GM21529 (cell line): ENCODE measurements around the gene MFRP.

Source experiments
- ATAC-seq: cut with Tn5 transposase; IDR thresholded peaks from one replicate; pipeline ENCODE4 v1.9.1; 2021; ENCODE audit not compliant: unreplicated experiment

MFRP gene

GRCh38 chr11:119319136-119319699 is 27.3 kb downstream of the MFRP start:
- no peak for ATAC-seq

- peak; percentile 25 for ATAC-seq
Observed at GRCh38 chr11:119318240-119319135, 28.0 kb downstream of the MFRP start.

- ATAC-seq: no peak
Observed at GRCh38 chr11:119317592-119318239, 28.8 kb downstream of the MFRP start.

GRCh38 chr11:119316729-119317591 is 29.5 kb downstream of the MFRP start, which contains the start of gene MCAM:
MCAM (minus strand) TSS chr11:119317130; CDS start chr11:119317101, 29 bp downstream.
- ATAC-seq: no peak

- no peak for ATAC-seq
Observed at GRCh38 chr11:119316016-119316728, 30.3 kb downstream of the MFRP start.

GRCh38 chr11:119315131-119316015 is 31.1 kb downstream of the MFRP start:
- no peak for ATAC-seq

GRCh38 chr11:119314726-119315125 is 31.8 kb downstream of the MFRP start:
- no peak for ATAC-seq

GRCh38 chr11:119310682-119311052 is 35.8 kb downstream of the MFRP start:
- no peak for ATAC-seq

GRCh38 chr11:119309953-119310681 is 36.4 kb downstream of the MFRP start:
- ATAC-seq: no peak

GRCh38 chr11:119309411-119309810 is 37.1 kb downstream of the MFRP start:
- no peak for ATAC-seq

- ATAC-seq: no peak
Observed at GRCh38 chr11:119307974-119308373, 38.5 kb downstream of the MFRP start.

GRCh38 chr11:119307219-119307618 is 39.3 kb downstream of the MFRP start:
- ATAC-seq: no peak

- ATAC-seq: no peak
Observed at GRCh38 chr11:119306373-119306890, 40.1 kb downstream of the MFRP start.

GRCh38 chr11:119305556-119306372 is 40.7 kb downstream of the MFRP start:
- ATAC-seq: no peak

- no peak for ATAC-seq
Observed at GRCh38 chr11:119303227-119303718, 43.2 kb downstream of the MFRP start.

GRCh38 chr11:119300198-119300964 is 46.1 kb downstream of the MFRP start:
- no peak for ATAC-seq

GRCh38 chr11:119299416-119299815 is 47.1 kb downstream of the MFRP start:
- no peak for ATAC-seq
